GM12865 (cell line): Measurements from ENCODE around the gene SERPINE1.
"Not testable (repeated sequence)": the region's sequence is repeated elsewhere in the genome, so short reads cannot be mapped to it uniquely, and the experiment has no call there.

Experiments
- DNase-seq: peaks from one replicate; pipeline ENCODE4 v3.0.0; 2010; ENCODE audit warnings: low read depth
- H3K4me3 ChIP-seq: 2 replicates; pipeline ENCODE4 v1.5.1; 2011; ENCODE audit warnings: mild to moderate bottlenecking, low read depth, low read length, control low read depth
- CTCF ChIP-seq: IDR thresholded peaks from 2 replicates; pipeline ENCODE4 v1.5.1; 2011; ENCODE audit warnings: low read length, control low read depth, low read depth, inconsistent platforms; ENCODE audit not compliant: insufficient read depth; ENCODE audit errors: missing control alignments

Gene SERPINE1

DNA sequence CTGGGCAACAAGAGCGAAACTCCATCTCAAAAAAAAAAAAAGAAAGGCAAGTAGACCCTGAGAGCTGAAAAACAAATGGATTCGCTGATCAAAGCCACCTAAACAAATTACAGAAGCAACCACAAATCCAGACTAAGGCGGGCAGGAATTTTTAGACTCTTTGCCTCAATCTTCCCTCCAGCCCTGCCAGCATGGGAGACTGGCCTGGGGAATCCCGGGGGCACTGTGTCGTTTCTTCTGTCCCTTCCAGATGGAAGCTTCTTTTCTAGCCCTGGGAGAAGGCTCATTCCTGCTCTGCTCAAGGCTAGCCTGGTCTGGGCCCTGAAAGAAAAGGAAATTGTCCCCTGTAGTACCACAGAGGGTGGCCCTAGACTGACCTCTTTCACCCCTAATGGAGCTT, 15.6 kb upstream of the SERPINE1 start:
- DNase-seq, result no peak
- no peak for TF ChIP-seq CTCF
- no peak overlapping the region for H3K4me3 ChIP-seq

- no peak for TF ChIP-seq CTCF
- H3K4me3 ChIP-seq, result no peak overlapping the region
- DNase-seq, result no peak
These were observed 14.7 kb upstream of the SERPINE1 start for GRCh38 chr7:101112233-101112632.

DNA sequence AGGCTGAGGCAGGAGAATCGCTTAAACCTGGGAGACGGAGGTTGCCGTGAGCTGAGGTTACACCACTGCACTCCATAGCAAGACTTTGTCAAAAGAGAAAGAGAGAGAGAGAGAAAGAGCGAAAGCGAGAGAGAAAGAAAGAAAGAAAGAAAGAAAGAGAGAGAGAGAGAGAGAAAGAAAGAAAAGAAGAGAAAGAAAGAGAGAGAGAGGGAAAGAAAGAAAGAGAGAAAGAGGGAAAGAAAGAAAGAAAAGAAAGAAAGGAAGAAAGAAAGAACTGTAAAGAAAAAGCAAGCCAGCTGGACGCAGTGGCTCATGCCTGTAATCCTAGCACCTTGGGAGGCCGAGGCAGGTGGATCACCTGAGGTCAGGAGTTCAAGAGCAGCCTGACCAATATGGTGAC, 13.8 kb upstream of the SERPINE1 start:
- DNase-seq, result not testable (repeated sequence)

GRCh38 chr7:101113836-101114235, 13.1 kb upstream of the SERPINE1 start:
- TF ChIP-seq CTCF, result no peak
- no peak for DNase-seq
- H3K4me3 ChIP-seq, result no peak overlapping the region

More for the DNA sequence above, 13.8 kb upstream of the SERPINE1 start:
- not testable (repeated sequence) for H3K4me3 ChIP-seq

GRCh38 chr7:101114492-101114891, 12.4 kb upstream of the SERPINE1 start:
- TF ChIP-seq CTCF, result no peak

DNA sequence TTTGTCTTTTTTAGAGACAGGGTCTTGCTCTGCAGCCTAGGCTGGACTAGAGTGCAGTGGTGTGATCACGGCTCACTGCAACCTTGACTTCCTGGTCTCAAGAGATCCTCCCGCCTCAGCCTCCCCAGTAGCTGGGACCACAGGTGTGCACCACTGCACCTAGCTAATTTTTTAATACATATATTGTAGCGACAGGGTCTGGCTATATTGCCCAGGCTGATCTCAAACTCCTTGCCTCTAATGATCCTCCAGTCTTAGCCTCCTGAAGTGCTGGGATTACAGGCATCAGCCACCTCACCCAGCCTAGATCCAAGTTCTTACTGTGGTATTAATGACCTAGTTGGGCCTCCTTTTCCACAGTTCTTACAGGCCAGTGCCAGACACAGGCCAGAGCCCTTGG, 11.7 kb upstream of the SERPINE1 start:
- DNase-seq, result no peak
- H3K4me3 ChIP-seq, result no peak overlapping the region
- no peak for TF ChIP-seq CTCF

More at GRCh38 chr7:101114492-101114891, 12.4 kb upstream of the SERPINE1 start:
- no peak for DNase-seq
- H3K4me3 ChIP-seq, result no peak overlapping the region

DNA sequence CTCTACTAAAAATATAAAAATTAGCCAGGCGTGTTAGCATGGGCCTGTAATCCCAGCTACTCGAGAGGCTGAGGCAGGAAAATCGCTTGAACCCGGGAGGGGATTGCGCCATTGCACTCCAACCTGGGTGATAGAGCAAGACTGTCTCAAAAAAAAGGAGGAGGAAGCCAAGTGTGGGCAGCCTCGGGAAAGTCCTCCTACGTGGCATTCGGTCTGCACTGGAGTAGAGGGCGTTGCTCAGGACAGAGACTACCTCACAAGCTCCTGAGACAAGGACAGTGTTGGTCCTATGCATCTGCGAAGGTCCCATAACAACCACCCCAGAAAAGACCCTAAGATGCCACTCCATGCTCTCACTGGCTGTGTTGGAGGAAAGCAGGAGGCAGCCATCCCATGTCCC, 10.0 kb upstream of the SERPINE1 start:
- DNase-seq, result no peak
- TF ChIP-seq CTCF, result no peak
- H3K4me3 ChIP-seq, result no peak overlapping the region
